EH (cell line): ENCODE data around the gene DUSP18.
A peak's percentile ranks its signal among the peaks of the same experiment; 100 is the strongest.
"Not testable (repeated sequence)": the region's sequence is repeated elsewhere in the genome, so short reads cannot be mapped to it uniquely, and the experiment has no call there.

ENCODE experiments used
- DNase-seq: peaks from one replicate; pipeline ENCODE4 v3.0.0-alpha.2; 2015; ENCODE audit warnings: low read depth

The DUSP18 gene

DNA sequence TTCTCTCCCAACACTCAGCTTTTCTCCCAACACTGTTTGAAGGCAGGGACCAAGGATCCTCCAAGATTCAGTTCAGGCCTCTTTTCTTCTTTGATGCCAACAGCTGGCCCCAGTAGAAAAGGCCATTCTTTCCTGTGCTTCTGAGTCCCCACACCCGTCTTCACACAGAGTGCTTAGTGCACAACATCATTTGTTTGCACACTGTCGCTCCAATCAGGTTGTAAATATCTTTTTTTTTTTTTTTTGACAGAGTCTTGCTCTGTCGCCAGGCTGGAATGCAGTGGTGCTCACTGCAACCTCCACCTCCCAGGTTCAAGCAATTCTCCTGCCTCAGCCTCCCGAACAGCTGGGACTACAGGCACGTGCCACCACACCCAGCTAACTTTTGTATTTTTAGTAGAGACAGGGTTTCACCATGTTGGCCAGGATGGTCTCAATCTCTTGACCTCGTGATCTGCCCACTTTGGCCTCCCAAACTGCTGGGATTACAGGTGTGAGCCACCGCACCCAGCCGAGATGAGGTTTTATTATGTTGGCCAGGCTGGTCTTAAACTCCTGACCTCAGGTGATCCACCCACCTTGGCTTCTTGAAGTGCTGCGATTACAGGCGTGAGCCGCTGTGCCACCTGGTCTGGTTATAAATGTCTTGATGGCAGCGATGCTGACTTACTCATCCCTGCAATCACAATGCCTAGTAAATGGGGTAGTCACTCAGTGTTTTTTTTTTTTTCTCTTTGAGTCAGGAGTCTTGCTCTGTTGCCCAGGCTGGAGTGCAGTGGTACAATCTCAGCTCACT is 12.4 kb upstream of the DUSP18 start:
- not testable (repeated sequence) for DNase-seq

DNA sequence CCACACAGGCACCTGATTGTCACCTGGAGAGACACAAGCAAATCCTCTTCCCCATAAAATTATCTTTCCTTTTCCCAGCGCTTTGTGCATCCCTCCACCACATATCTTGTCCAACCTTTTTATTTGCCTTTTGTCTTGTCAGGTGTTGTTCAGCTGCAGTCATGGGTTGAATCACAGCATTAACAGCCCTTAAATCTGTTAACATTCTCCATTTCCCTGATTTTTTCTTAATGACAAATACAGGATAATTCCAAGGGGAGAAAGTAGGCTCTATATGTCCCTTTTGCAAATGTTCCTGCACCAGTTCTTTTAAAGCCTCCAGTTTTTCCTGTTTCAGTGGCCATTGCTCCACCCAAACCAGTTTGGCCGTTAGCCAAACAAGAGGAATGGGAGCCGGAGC is 8.9 kb upstream of the DUSP18 start:
- not testable (repeated sequence) for DNase-seq

DNA sequence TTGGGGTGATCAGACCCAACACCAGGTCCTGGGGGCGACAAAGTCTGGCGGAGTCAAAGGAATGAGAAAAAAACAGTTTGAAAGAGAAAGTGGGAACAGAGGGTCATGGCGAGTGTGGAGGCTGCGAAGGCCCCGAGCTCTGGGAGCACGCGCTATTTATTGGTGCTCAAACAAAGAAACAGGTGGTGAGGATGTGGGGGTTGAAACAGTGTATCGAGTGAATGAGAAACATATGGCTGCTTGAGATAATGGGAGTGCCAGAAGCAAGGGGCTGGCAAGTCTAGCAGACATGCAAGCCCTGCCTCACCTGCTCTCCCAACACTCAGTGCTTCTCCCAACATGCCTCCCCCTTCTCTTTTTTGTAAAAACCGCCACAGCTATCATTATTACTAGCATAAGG is 7.8 kb upstream of the DUSP18 start:
- no peak for DNase-seq

DNA sequence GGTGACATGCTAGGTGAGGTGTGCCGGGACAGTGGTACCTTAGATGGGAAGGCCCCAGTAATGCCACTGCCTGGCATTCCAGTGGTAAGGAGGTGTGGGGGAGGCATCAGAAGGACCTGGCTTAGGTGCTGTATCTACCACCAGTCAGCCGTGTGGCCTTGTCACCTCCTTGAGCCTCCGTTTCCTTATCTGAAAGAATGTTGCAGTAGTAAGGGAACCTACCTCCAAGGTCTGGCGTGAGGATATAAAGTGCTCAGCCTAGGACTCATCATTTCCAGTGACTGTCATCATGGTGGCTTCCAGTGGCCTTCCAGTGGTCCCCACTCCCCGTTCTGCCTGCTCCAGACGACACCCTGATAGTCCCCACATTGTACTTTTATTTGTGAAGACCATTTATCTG is 6.8 kb upstream of the DUSP18 start:
- DNase-seq, result no peak

- DNase-seq, result no peak
Observed at GRCh38 chr22:30673136-30673535, 5.5 kb upstream of the DUSP18 start.

- no peak for DNase-seq
Observed at GRCh38 chr22:30671071-30671470, 3.4 kb upstream of the DUSP18 start.

GRCh38 chr22:30668386-30668710 is 673 bp upstream of the DUSP18 start:
- DNase-seq, result no peak

DNA sequence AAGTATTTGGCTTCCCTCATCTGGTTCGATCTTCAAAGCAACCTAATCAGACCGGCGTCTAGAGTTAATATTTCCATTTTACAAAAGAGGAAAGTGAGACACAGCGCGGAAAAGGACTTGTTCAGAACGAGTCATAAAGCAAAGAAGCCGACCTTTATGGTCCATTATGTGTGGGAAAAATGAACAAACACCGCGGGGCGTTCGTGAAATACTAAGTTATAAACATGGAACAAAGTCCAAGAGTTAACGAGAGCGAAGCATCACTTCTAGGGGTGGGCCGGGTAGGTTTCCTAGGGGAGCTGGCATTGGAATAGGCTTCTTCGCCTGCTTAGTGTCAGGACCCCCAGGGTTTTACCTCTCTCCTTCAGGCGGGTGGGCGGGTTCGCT is 575 bp downstream of the DUSP18 start:
- DNase-seq, result no peak

DNA sequence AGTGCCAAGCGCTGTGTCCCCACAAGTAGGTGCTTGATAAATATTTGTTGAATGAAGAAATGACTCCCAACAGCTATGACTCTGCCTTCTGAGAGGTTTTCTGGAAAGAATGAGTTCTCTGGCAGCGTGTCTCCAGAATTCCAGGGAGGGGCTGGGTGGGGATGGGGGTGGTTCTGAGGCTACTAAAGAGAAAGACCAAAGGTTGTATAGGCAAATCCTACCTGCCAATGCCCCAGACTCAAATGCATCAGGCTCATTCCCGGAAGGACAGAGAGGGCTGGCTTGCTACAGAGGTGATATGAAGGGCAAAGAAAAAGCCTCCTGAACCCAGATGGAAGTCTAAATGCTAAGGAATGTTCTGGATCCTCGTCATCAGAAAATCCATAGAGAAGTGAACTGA is 1.9 kb downstream of the DUSP18 start:
- no peak for DNase-seq

GRCh38 chr22:30665266-30665665 is 2.4 kb downstream of the DUSP18 start:
- DNase-seq, result no peak

- no peak for DNase-seq
Observed at GRCh38 chr22:30664798-30665197, 2.9 kb downstream of the DUSP18 start.

DNA sequence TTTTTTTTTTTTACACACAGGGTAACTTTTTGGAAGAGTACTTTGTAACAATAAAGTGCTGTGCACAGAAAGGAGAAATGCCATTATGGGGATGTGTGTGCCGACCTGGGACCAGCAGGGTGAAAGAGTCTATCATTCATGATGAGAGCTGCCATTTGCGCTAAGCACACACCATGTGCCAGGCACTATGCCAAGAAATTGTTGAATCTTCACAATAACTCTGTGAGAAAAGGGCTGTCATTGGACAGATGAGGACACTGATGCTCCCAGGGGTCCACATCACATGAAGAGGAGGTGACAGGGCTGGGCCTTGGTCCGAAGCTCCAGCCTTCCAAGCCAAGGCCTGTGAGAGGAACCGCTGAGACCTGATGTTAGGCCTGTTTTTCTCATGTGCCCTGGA is 5.6 kb downstream of the DUSP18 start:
- no peak for DNase-seq

DNA sequence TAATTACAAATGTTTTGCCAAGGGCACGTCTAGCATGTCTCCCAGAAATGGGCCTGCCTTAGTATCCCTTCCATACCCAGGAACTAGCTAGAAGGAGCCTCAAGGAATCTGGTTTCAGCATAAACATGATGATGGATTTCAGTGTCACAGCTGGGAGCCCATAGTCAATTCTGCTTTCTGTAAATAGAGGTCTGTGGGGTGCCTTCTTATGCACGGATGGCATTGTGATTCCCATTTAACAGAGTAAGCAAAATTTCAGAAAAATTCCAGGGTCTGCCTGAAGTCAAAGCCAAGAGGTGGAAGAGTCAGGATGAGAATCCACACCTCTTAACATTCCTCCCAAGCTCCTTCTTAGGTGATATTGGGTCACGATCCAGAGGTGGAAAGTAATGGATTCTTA is 12.1 kb downstream of the DUSP18 start:
- no peak for DNase-seq

DNA sequence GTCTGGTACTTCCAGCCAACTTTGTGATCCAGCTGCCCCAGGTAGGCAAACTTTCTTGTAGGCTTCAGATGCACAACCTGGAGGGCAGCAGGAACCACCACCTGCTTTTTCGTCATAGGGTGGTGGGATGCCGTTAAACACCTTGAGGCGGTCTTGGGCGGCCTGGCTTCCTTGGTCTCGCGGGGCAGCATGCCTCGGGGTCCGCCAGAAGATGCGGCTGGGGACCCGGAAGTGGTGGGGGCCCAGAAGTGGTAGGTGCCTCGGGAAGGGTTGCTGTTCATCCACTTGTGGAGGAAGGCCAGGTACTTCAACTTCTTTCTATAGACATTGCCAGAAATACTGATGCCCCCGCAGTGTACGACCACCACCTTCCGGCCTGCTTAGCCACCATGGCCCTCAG is 13.3 kb downstream of the DUSP18 start:
- DNase-seq, result no peak

GRCh38 chr22:30652852-30653251 is 14.8 kb downstream of the DUSP18 start:
- no peak for DNase-seq

GRCh38 chr22:30650508-30651116 is 17.1 kb downstream of the DUSP18 start:
- no peak for DNase-seq

DNA sequence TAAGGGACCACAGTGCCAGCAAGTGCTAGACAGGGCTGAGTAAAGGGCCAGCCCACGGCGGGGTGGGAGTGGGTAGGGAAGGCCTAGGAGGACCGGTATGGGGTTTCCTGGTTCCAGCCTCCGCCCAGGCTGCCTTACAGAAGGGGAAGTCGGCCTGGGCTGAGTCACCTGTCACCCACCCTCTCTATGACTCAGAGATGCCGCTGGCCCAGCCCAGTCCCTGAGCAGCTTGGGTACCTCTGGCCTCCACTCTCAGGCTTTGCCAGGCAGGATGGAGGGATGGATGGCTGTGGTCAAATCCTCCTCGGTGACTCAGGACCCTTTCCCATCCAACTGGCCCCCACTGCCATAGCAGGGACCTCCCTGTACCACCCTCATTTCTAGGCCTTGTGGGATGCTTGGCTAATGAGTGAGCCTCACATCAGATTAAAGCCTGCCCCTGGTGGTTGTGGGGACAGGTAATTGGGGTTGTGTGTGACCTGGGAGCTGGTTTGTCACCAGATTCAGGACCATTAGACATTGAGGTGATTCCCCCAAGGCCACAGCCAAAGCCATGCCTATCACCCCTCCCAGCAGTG is 18.2 kb downstream of the DUSP18 start:
- DNase-seq, result peak; percentile 83

DNA sequence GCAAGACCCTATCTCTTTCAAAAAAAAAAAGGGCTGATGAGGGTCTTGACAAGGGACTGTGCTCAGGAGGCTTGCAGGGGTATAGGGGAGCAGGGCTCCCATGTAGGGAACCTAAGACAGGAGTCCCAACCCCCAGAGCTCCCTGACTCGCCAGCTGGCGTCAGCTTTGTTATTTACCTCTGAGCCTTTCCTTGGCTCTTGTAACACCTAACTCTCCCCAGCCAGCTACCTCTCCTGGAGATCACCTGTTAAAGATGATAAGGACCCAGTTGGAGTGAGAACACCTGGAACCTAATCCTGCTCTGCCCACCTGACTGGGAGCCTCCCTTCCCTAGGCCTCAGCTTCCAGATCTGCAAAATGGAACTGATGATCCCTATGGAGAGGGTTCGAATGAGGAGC is 18.9 kb downstream of the DUSP18 start:
- no peak for DNase-seq

GRCh38 chr22:30647536-30647935 is 20.1 kb downstream of the DUSP18 start:
- DNase-seq, result no peak

DNA sequence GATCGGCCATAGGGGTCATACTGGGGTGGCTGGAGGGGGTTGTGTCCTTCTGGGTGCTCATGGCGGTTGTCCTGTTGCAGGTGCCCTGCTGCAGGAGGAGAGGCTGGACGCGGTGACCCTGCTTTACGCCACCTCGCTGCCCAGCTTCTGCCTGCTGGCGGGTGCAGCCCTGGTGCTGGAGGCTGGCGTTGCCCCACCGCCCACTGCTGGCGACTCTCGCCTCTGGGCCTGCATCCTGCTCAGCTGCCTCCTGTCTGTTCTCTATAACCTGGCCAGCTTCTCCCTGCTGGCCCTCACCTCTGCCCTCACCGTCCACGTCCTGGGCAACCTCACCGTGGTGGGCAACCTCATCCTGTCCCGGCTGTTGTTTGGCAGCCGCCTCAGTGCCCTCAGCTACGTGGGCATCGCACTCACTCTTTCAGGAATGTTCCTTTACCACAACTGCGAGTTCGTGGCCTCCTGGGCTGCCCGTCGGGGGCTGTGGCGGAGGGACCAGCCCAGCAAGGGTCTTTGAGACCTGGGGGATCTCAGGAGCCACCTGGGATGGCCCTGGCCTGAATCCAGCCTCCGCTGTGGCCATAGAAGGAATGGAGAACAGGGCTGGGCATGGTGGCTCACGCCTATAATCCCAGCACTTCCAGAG is 21.0 kb downstream of the DUSP18 start:
- DNase-seq, result no peak

DNA sequence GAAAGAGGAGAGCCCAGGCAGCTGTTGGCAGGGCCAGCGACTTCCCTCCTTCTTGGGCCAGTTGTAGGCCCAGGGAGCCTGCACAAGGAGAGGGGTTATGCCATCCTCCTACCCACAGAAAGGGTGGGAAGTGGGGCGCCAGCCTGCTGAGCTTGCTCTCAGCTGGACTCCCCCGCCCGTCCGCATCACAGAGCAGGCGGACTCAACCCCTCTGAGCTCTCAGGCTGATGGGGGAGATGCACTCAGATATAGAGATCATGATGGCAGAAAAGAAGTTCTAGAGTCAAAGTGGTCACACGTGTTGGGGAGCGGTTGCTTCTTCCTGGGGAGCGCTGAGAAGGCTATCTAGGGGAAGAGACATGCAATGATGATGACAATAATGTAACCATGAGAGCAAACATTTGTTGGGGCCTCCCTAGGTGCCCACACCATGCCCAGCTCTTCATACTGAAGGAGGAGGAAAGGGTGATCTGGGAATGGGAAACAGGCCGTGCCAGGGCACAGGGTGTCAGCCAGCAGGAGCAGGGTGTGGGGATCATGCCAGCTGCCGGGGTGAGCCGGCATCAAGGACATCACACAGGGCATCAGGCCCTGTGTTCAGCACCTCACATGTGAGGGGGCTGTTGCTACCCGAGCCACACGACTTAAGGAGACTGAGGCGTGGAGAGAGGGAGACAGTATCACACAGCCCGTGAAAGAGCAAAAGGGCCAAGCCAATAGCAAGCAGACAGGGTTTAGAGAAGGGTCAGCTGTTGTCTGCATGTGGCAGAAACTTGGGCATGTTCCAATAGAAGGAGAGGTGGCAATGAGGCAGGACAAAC is 24.4 kb downstream of the DUSP18 start:
- DNase-seq, result no peak

GRCh38 chr22:30640839-30641430 is 26.7 kb downstream of the DUSP18 start:
- no peak for DNase-seq
